Gastroesophageal sphincter (tissue), 3 donors: Measurements from ENCODE around the gene TMEM45A.

Source experiments
- CTCF ChIP-seq, 4 experiments: fragments of 200-600 bp in 2 of 4; fragments of 450-650 bp in 2 of 4; sonication (generic) in 1 of 4; IDR thresholded peaks; one replicate each; pipeline ENCODE4 v1.5.1; 2017 to 2019; ENCODE audit warnings: antibody characterized with exemption in 4 of 4, mild to moderate bottlenecking in 2 of 4, moderate library complexity in 2 of 4
- POLR2A ChIP-seq, 2 donors: fragments of 450-650 bp; IDR thresholded peaks; one replicate each; pipeline ENCODE4 v1.6.1; 2017; ENCODE audit warnings: antibody characterized with exemption in 2 of 2, mild to moderate bottlenecking in 2 of 2, moderate library complexity in 1 of 2
- POLR2AphosphoS5 ChIP-seq: sonication (generic); formaldehyde crosslinking; IDR thresholded peaks from one replicate; pipeline ENCODE4 v1.6.1; 2017; ENCODE audit warnings: antibody characterized with exemption

GRCh38 chr3:100455841-100456550 lies 36.4 kb upstream of the TMEM45A start:
- no peak for TF ChIP-seq POLR2AphosphoS5
- TF ChIP-seq CTCF (IDR thresholded peaks at IDR 0.05) = no peak
- no peak for TF ChIP-seq POLR2A (IDR thresholded peaks at IDR 0.05)
